IMR-90 (cell line): Measurements from ENCODE around the gene IGDCC3. TPM values are rescaled to one million over a fixed set of nuclear protein-coding genes. Genes with fewer than 3 reads are reported as not detected.

ENCODE experiments used
- ATAC-seq: fragments of 200-7000 bp; cut with Tn5 transposase; 2 replicates; pipeline ENCODE4 v1.9.1; 2020; ENCODE audit warnings: low read depth, mild to moderate bottlenecking, moderate library complexity
- BruUV-seq: library from RNA; stranded (reverse); fragments of 400-500 nt; replicated peaks from 2 replicates; lab custom pipeline; 2021; lab: Mats Ljungman, UMichigan
- CTCF ChIA-PET: fragments of 300-600 bp; formaldehyde crosslinking; extraction: SDS; loops from one replicate; lab custom pipeline; 2021; ENCODE audit warnings: antibody characterized with exemption; lab: Yijun Ruan, JAX
- POLR2A ChIA-PET: fragments of 300-600 bp; sonication (Branson Sonifier 250); formaldehyde crosslinking; loops from one replicate; lab custom pipeline; 2022; ENCODE audit warnings: antibody characterized with exemption; ENCODE audit not compliant: unreplicated experiment; lab: Charles Lee
- DNase-seq: peaks from one replicate; pipeline ENCODE4 v3.0.0; 2013
- H2AFZ ChIP-seq: replicated peaks from 2 replicates; pipeline ENCODE3; 2013; ENCODE audit warnings: low read length, mild to moderate bottlenecking; ENCODE audit not compliant: poor library complexity
- H2AK5ac ChIP-seq: 2 replicates; pipeline ENCODE4 v1.6.1; 2013; ENCODE audit warnings: low read depth, low read length, inconsistent platforms
- H2AK9ac ChIP-seq: replicated peaks from 2 replicates; pipeline ENCODE3; 2013; ENCODE audit warnings: mild to moderate bottlenecking, low read depth, low read length, moderate library complexity; ENCODE audit not compliant: poor library complexity
- H2BK120ac ChIP-seq: 2 replicates; pipeline ENCODE4 v1.6.1; 2013; ENCODE audit warnings: low read depth, low read length, inconsistent platforms
- H2BK15ac ChIP-seq: 3 replicates; pipeline ENCODE4 v1.6.1; 2013; ENCODE audit warnings: low read depth, low read length, inconsistent platforms
- H2BK20ac ChIP-seq: 2 replicates; pipeline ENCODE4 v1.6.1; 2013; ENCODE audit warnings: low read depth, mild to moderate bottlenecking, inconsistent platforms, low read length, moderate library complexity
- H2BK5ac ChIP-seq: 2 replicates; pipeline ENCODE4 v1.6.1; 2013; ENCODE audit warnings: mild to moderate bottlenecking, low read depth, low read length, inconsistent platforms; ENCODE audit not compliant: poor library complexity, severe bottlenecking
- H3K14ac ChIP-seq: replicated peaks from 2 replicates; pipeline ENCODE4 v1.6.1; 2013; ENCODE audit warnings: low read depth, low read length, inconsistent platforms
- H3K18ac ChIP-seq: 2 replicates; pipeline ENCODE4 v1.6.1; 2013; ENCODE audit warnings: low read depth, low read length, control low read depth
- H3K23ac ChIP-seq: 2 replicates; pipeline ENCODE4 v1.6.1; 2013; ENCODE audit warnings: low read depth, low read length, inconsistent platforms
- H3K27ac ChIP-seq: 2 replicates; pipeline ENCODE4 v1.5.1; 2013; ENCODE audit warnings: mild to moderate bottlenecking, control low read depth, low read length; ENCODE audit not compliant: insufficient read depth
- H3K27me3 ChIP-seq: 2 replicates; pipeline ENCODE4 v1.6.1; 2013; ENCODE audit warnings: low read length; ENCODE audit not compliant: control insufficient read depth, insufficient read depth
- H3K36me3 ChIP-seq: 2 replicates; pipeline ENCODE4 v1.6.1; 2013; ENCODE audit warnings: low read length, mixed read lengths; ENCODE audit not compliant: control insufficient read depth, insufficient read depth
- H3K4ac ChIP-seq: 2 replicates; pipeline ENCODE4 v1.6.1; 2013; ENCODE audit warnings: low read depth, low read length, inconsistent platforms
- H3K4me1 ChIP-seq: 2 replicates; pipeline ENCODE4 v1.6.1; 2013; ENCODE audit warnings: low read length, mixed read lengths; ENCODE audit not compliant: control insufficient read depth, insufficient read depth
- H3K4me2 ChIP-seq: 2 replicates; pipeline ENCODE4 v1.6.1; 2013; ENCODE audit warnings: low read depth, mild to moderate bottlenecking, control low read depth, low read length, moderate library complexity
- H3K4me3 ChIP-seq: 2 replicates; pipeline ENCODE4 v1.5.1; 2013; ENCODE audit warnings: low read depth, mild to moderate bottlenecking, control low read depth, low read length, moderate library complexity; ENCODE audit not compliant: insufficient read depth
- H3K56ac ChIP-seq: 2 replicates; pipeline ENCODE4 v1.6.1; 2013; ENCODE audit warnings: low read length, inconsistent platforms; ENCODE audit not compliant: insufficient read depth; ENCODE audit errors: extremely low read depth
- H3K79me1 ChIP-seq, 2 experiments: 2 replicates each; pipeline ENCODE4 v1.6.1; 2013; ENCODE audit warnings: low read length in 2 of 2, inconsistent platforms in 1 of 2, low read depth in 1 of 2
- H3K9ac ChIP-seq: 2 replicates; pipeline ENCODE4 v1.6.1; 2013; ENCODE audit warnings: low read depth, low read length, control low read depth
- H3K9me1 ChIP-seq: 2 replicates; pipeline ENCODE4 v1.6.1; 2013; ENCODE audit warnings: low read length, inconsistent platforms; ENCODE audit not compliant: insufficient read depth
- H3K9me3 ChIP-seq: 2 replicates; pipeline ENCODE4 v1.6.1; 2013; ENCODE audit warnings: low read length; ENCODE audit not compliant: control insufficient read depth, insufficient read depth
- H4K20me1 ChIP-seq: 2 replicates; pipeline ENCODE4 v1.6.1; 2013; ENCODE audit warnings: low read length, inconsistent platforms; ENCODE audit not compliant: insufficient read depth
- H4K5ac ChIP-seq: 2 replicates; pipeline ENCODE4 v1.6.1; 2013; ENCODE audit warnings: mild to moderate bottlenecking, low read depth, low read length, control low read depth
- H4K8ac ChIP-seq, 2 experiments: 2 replicates each; pipeline ENCODE4 v1.6.1; 2013; ENCODE audit warnings: low read depth in 2 of 2, low read length in 2 of 2, control low read depth in 1 of 2, inconsistent platforms in 1 of 2
- H4K91ac ChIP-seq: 2 replicates; pipeline ENCODE4 v1.6.1; 2013; ENCODE audit warnings: low read depth, low read length, inconsistent platforms; ENCODE audit not compliant: insufficient read depth
- CEBPB ChIP-seq: IDR thresholded peaks from 2 replicates; pipeline ENCODE4 v1.6.1; 2012; ENCODE audit warnings: low read depth, low read length, improper control_type of control experiment
- ELK1 ChIP-seq: fragments of 150-350 bp; IDR thresholded peaks from 2 replicates; pipeline ENCODE4 v1.6.1; 2016; ENCODE audit warnings: low read depth, mild to moderate bottlenecking, low read length, moderate library complexity, borderline replicate concordance
- FOS ChIP-seq: fragments of 150-350 bp; IDR thresholded peaks from 2 replicates; pipeline ENCODE4 v1.6.1; 2016; ENCODE audit warnings: low read depth, low read length
- MAFK ChIP-seq: IDR thresholded peaks from 2 replicates; pipeline ENCODE4 v1.6.1; 2012; ENCODE audit warnings: low read depth, low read length, improper control_type of control experiment
- MAZ ChIP-seq: IDR thresholded peaks from 2 replicates; pipeline ENCODE4 v1.6.1; 2012; ENCODE audit warnings: low read depth, mild to moderate bottlenecking, low read length, improper control_type of control experiment, moderate library complexity, borderline replicate concordance
- MXI1 ChIP-seq: IDR thresholded peaks from 2 replicates; pipeline ENCODE4 v1.6.1; 2012; ENCODE audit warnings: low read depth, mild to moderate bottlenecking, low read length, moderate library complexity, borderline replicate concordance
- NFE2L2 ChIP-seq: fragments of 150-350 bp; IDR thresholded peaks from 2 replicates; pipeline ENCODE4 v1.6.1; 2016; ENCODE audit warnings: low read depth, mild to moderate bottlenecking, low read length
- POLR2A ChIP-seq: IDR thresholded peaks from 2 replicates; pipeline ENCODE4 v1.6.1; 2012; ENCODE audit warnings: mild to moderate bottlenecking, low read depth, low read length
- RAD21 ChIP-seq: IDR thresholded peaks from 2 replicates; pipeline ENCODE4 v1.6.1; 2012; ENCODE audit warnings: low read length, improper control_type of control experiment
- RCOR1 ChIP-seq: IDR thresholded peaks from 2 replicates; pipeline ENCODE4 v1.6.1; 2012; ENCODE audit warnings: mild to moderate bottlenecking, low read length, improper control_type of control experiment; ENCODE audit not compliant: insufficient replicate concordance
- RFX5 ChIP-seq: IDR thresholded peaks from 2 replicates; pipeline ENCODE4 v1.8.0; 2012; ENCODE audit warnings: low read depth, mild to moderate bottlenecking, low read length, moderate library complexity
- SMC3 ChIP-seq: fragments of 150-350 bp; IDR thresholded peaks from 2 replicates; pipeline ENCODE4 v1.6.1; 2016; ENCODE audit warnings: low read depth, mild to moderate bottlenecking, antibody characterized with exemption, low read length, moderate library complexity
- USF2 ChIP-seq: fragments of 150-350 bp; IDR thresholded peaks from 2 replicates; pipeline ENCODE4 v1.6.1; 2017; ENCODE audit warnings: mild to moderate bottlenecking, antibody characterized with exemption, low read length, low read depth
- WGBS, 2 experiments: methylation state at CpG; one replicate each; pipeline versions ENCODE4 v1.1.5 to v1.1.7; 2013; ENCODE audit warnings: missing lambda C conversion rate in 2 of 2; ENCODE audit not compliant: insufficient read length in 1 of 2; ENCODE audit errors: extremely low coverage in 2 of 2; 5-methylcytosine and 5-hydroxymethylcytosine counted together
- dilution Hi-C: fragments of 300-500 bp; cut with HindIII; formaldehyde crosslinking; loops from one replicate; pipeline ENCODE4 v1.14.3; 2018; ENCODE audit warnings: low sequenced_read_pairs; ENCODE audit not compliant: unreplicated experiment
- in situ Hi-C: fragments of 300-500 bp; cut with MboI; formaldehyde crosslinking; loops from 3 replicates; pipeline ENCODE4 v1.14.3; 2019; ENCODE audit warnings: low sequenced_read_pairs, inconsistent platforms, mixed read lengths
- intact Hi-C: fragments of 100-400 bp; cut with micrococcal nuclease; formaldehyde crosslinking; loops from 2 replicates; pipeline ENCODE4 v1.10.0; 2022
- polyA plus RNA-seq, 3 experiments: library from polyadenylated mRNA; depleted of rRNA; stranded (reverse); fragments of >200 nt; gene quantifications; 2 replicates each; pipeline ENCODE4 v1.2.3, GENCODE V29; 2012; ENCODE audit warnings: low replicate concordance in 1 of 3
- total RNA-seq: library from RNA; depleted of rRNA; stranded (reverse); fragments of >200 nt; gene quantifications from 2 replicates; pipeline ENCODE4 v1.2.3, GENCODE V29; 2012

The IGDCC3 gene
- total and polyA plus RNA-seq, 2 of the 4 experiments (the other 2 are of a cell fraction) = 0.18 to 0.19 TPM

DNA sequence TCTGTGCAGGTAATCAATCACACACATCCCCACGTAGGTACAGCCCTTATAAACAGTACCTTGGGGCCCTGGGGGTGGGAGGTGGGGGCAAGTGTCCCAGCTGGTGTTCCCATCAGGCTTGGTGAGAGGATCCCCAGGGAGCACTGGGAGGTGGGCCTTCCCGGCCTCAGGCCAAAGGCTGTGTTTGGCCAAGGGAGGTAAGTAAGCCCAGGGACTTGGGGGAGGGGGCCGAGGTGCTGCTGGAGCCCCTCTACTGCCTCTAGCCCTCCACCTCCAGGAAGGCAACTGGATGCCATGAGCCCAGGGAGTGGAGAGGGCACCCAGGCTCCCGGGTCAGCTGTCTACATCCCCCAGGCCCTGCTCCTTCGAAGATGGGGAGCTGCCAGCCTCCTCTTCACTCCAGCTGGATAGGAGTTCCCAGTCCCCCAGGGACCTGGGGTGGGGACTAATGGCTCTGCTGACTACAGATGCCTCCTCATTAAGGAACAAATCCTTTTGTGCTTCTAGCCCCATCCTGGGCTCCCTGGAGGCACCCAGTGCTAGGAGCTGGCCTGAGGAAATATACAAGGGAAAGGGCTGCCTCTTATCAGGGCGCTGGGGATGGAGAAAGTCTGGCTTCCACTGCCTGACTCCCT is 40.2 kb downstream of the IGDCC3 start:
- H3K4ac ChIP-seq = no peak overlapping the region
- no peak overlapping the region for H3K9ac ChIP-seq
- H2BK5ac ChIP-seq = no peak overlapping the region
- no peaks in the 10 kb centered on the region; the same call in 1 of the 2 replicates for H3K9me1 ChIP-seq
- H2AFZ ChIP-seq = no peak overlapping the region
- intact Hi-C loops (no loop called here), in situ Hi-C loops (no loop called here), dilution Hi-C loops (no loop called here)
- H3K23ac ChIP-seq = no peak overlapping the region
- ChIA-PET CTCF (no interaction called here), POLR2A (no interaction called here)
- H3K56ac ChIP-seq = no peak overlapping the region
- no peak for ATAC-seq
- H4K20me1 ChIP-seq = no peaks in the 10 kb centered on the region
- no peak overlapping the region for H2BK15ac ChIP-seq
- H3K27ac ChIP-seq = no peak overlapping the region
- H2AK5ac ChIP-seq = no peak overlapping the region
- H3K14ac ChIP-seq = no peak overlapping the region
- no peak overlapping the region for H3K4me2 ChIP-seq
- no peak overlapping the region for H3K4me3 ChIP-seq
- no peaks in the 10 kb centered on the region for H3K36me3 ChIP-seq
- H3K27me3 ChIP-seq = peaks cover 66% of the 10 kb centered on the region
- 20% methylated on average over 1 of the region's 6 CpGs; no CpG with 5 or more reads in 1 of the 2 experiments for WGBS, 2 experiments
- H2AK9ac ChIP-seq = no peak overlapping the region
- no peak overlapping the region for H2BK120ac ChIP-seq
- no peaks in the 10 kb centered on the region for H3K9me3 ChIP-seq
- no peaks in the 10 kb centered on the region for H3K4me1 ChIP-seq
- H3K79me1 ChIP-seq = no peaks in the 10 kb centered on the region
- no peak for TF ChIP-seq MAZ
- no peak for TF ChIP-seq ELK1
- no peak for TF ChIP-seq NFE2L2
- no peak for TF ChIP-seq RAD21
- no peak for TF ChIP-seq MXI1
- TF ChIP-seq MAFK = no peak
- TF ChIP-seq RCOR1 = no peak
- no peak for TF ChIP-seq CEBPB
- TF ChIP-seq FOS = no peak
- TF ChIP-seq SMC3 = no peak
- no peak for TF ChIP-seq USF2
- TF ChIP-seq RFX5 = no peak
- TF ChIP-seq POLR2A = no peak
- H4K5ac ChIP-seq = no peak overlapping the region
- H3K18ac ChIP-seq = no peak overlapping the region
- no TSS peak for BruUV-seq
- H2BK20ac ChIP-seq = no peak overlapping the region
- no peak overlapping the region for H4K91ac ChIP-seq
- H4K8ac ChIP-seq = no peak overlapping the region
- no peak for DNase-seq
